Stimulated activated CD8-positive, alpha-beta memory T cell treated with anti-CD3 and anti-CD28 coated beads, Interleukin-4, amount 100 ng/mL, for 1 hour (primary cell): ENCODE data around the gene SNX3.

Source experiments
- DNase-seq, 2 donors: peaks; one replicate each; pipeline ENCODE4 v3.0.0-alpha.2; 2020; ENCODE audit warnings: low read depth in 2 of 2, low spot score in 1 of 2

SNX3 gene

GRCh38 chr6:108207013-108207412, 53.8 kb downstream of the SNX3 start:
- no peak for DNase-seq

GRCh38 chr6:108203189-108204112, 57.4 kb downstream of the SNX3 start:
- no peak for DNase-seq

GRCh38 chr6:108200631-108201030, 60.2 kb downstream of the SNX3 start:
- no peak for DNase-seq

- no peak for DNase-seq
Observed at GRCh38 chr6:108200186-108200585, 60.7 kb downstream of the SNX3 start.

- DNase-seq: no peak
Observed at GRCh38 chr6:108198761-108199498, 61.9 kb downstream of the SNX3 start.

- no peak for DNase-seq
Observed at GRCh38 chr6:108195209-108195608, 65.6 kb downstream of the SNX3 start.

GRCh38 chr6:108194503-108194902, 66.3 kb downstream of the SNX3 start:
- DNase-seq: no peak

GRCh38 chr6:108193835-108194234, 67.0 kb downstream of the SNX3 start:
- no peak for DNase-seq

- DNase-seq: no peak
Observed at GRCh38 chr6:108193131-108193530, 67.7 kb downstream of the SNX3 start.

- DNase-seq: no peak
Observed at GRCh38 chr6:108187519-108187918, 73.3 kb downstream of the SNX3 start.

- no peak for DNase-seq
Observed at GRCh38 chr6:108186226-108186625, 74.6 kb downstream of the SNX3 start.

- no peak for DNase-seq
Observed at GRCh38 chr6:108180776-108181175, 80.1 kb downstream of the SNX3 start.

GRCh38 chr6:108180266-108180665, 80.6 kb downstream of the SNX3 start:
- DNase-seq: no peak

GRCh38 chr6:108179741-108180140, 81.1 kb downstream of the SNX3 start:
- no peak for DNase-seq

- DNase-seq: no peak
Observed at GRCh38 chr6:108176281-108177089, 84.4 kb downstream of the SNX3 start.

GRCh38 chr6:108175592-108176279, 85.1 kb downstream of the SNX3 start:
- no peak for DNase-seq

- DNase-seq: no peak
Observed at GRCh38 chr6:108175176-108175591, 85.7 kb downstream of the SNX3 start.

- no peak for DNase-seq
Observed at GRCh38 chr6:108174371-108175175, 86.3 kb downstream of the SNX3 start.

- DNase-seq: no peak
Observed at GRCh38 chr6:108171918-108172516, 88.8 kb downstream of the SNX3 start.
